HG03060 (cell line): ENCODE data around the gene VWA3B.
"Not testable (repeated sequence)": the region's sequence is repeated elsewhere in the genome, so short reads cannot be mapped to it uniquely, and the experiment has no call there.

Experiments
- ATAC-seq: cut with Tn5 transposase; IDR thresholded peaks from one replicate; pipeline ENCODE4 v1.9.1; 2021; ENCODE audit warnings: low read depth, moderate number of reproducible peaks; ENCODE audit not compliant: unreplicated experiment

The VWA3B gene

GRCh38 chr2:98086491-98087446 lies at the start of gene VWA3B:
TSS of gene VWA3B (plus strand) at chr2:98087167. CDS start at chr2:98093093, 5,926 bp downstream.
- no peak for ATAC-seq

DNA sequence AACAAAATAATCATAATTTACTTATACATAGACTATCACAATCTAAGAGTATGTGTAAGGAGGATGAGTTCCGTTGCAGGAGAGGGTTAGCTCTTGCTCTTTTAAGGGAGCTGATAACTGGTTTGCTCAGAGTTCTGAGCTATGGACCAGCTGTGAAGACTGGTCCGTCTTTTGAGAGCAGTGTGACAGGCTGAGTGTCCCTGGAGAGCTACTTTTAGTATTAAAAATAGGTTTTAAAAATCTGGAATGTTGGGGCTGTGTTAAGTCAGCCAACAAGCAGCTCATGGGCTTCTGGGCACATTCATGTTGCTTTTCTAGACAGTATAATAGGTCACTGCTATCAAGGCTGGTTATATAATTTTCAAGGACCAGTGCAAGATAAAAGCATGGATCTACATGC lies 49.8 kb upstream of the VWA3B start:
- no peak for ATAC-seq

DNA sequence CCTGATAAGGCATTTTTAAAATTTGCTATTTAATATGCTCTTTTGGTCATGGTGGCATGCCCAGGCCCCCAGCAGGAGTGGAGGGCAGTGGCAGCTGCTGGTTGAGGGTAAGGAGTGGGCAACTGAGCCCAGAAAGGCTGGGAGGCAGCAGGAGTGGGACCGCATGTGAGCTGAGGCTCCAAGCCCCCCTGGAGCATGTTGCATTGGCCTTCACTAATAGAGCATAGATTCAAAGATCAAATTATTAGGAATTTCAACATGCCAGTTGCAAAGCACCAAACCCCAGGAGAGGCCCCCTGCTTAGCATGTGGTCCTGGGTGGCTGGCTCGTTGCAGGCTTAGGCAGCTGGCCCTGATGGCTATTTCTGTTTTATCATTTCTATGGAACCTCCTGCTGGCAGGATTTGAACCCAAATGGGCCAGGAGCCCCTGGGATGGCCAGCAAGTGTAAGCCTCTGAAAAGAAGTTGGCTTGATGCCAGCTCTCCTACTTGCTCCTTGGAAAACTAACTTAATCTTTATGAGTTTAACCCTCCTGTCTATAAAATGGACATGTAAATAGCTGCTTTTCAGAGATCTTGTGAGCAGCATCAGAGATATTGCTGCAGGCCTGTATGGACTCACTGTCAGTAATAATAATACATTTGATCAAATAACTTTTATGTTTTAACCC lies 49.2 kb upstream of the VWA3B start:
- ATAC-seq: no peak

DNA sequence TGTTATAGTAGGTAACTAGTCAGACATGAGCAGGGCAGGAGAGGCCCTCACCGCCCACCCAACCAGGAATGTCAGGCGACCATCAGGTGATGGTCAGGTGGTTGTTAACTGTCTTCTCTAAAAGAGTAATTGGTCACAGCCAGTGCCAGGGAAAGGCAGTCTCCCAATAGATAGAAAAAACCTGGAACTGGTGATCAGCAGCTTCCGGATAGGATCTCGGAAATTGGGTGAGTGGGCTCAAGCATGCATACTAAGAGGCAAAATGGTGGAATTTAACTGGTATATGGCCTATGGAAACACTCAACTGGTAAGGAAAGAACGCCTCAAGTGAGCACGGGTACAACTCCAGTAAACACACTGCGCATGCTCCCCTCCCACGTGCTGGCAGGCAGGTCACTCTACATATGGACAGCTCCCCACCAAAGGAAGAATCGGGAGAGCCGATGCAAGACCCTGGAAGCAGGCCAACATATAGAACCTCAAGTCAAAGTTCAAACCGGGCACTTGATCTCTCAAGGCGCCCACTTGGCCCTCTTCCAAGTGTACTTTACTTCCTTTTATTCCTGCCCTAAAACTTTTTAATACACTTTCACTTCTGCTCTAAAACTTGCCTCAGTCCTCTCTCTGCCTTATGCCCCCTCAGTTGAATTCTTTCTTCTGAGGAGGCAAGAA lies 47.7 kb upstream of the VWA3B start:
- ATAC-seq: no peak

GRCh38 chr2:98040331-98040939 lies 46.5 kb upstream of the VWA3B start:
- no peak for ATAC-seq

GRCh38 chr2:98043101-98043500 lies 43.9 kb upstream of the VWA3B start:
- no peak for ATAC-seq

- ATAC-seq: not testable (repeated sequence)
Observed at GRCh38 chr2:98044730-98045129, 42.2 kb upstream of the VWA3B start.

DNA sequence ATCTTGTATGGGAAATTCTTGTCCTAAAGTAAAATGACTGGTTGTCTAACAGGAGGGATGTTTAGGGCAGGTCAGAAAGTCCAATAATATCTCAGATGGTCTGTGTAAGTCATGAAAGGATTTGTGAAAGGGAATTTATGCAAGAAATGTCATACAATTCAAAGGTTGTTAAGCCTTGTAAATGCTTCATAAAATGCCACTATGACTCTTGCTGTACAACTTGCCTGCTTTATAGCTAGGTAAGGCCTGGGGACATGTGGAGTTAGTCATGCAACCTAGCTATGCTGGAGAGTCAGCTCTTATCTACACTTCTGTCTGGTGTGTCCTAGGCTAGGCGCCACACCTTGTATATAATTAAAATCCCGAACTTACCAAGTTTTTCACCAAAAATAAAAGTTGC lies 36.9 kb upstream of the VWA3B start:
- ATAC-seq: no peak

- no peak for ATAC-seq
Observed at GRCh38 chr2:98058191-98058975, 28.6 kb upstream of the VWA3B start.

GRCh38 chr2:98060277-98060676 lies 26.7 kb upstream of the VWA3B start:
- ATAC-seq: no peak

DNA sequence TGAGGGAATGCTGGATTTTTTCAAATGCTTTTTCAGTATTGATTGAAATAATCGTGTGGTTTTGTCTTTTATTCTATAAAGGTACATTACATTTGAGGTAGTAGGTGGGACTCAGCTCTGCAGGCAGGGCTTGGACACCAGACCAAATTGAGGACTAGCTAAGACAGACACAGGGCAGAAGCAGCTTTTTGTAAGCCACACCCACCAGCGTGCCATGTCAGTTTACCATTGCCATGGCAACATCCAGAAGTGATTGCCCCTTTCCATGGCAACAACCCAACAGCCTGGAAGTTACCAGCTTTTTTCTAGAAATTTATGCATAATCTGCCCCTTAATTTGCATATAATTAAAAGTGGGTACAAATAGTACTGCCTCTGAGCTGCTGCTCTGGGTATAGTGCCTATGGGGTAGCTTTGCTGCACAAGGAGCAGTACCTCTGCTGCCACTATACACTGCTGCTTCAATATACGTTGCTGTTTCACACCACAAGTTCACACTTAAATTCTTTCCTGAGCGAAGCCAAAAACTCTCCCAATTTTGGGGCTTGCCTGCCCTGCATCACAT lies 23.6 kb upstream of the VWA3B start:
- ATAC-seq: no peak

DNA sequence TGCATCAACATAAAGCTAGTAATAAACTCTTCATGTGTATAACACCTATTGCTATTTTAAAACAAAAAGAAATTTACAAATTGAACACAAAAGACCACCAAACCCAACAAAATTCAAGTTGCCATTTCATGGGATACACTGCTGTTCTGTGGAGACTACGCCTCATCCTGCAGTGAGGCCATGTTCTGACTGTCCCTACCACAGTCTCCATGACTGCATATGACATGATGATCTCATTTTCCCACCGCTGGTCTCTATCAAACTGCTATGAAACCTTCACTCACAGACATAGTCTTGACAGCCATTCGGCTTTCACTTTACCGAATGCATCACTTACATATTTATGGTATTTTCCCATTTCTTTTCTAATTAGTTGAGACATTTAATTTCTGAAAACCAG lies 21.2 kb upstream of the VWA3B start:
- no peak for ATAC-seq

DNA sequence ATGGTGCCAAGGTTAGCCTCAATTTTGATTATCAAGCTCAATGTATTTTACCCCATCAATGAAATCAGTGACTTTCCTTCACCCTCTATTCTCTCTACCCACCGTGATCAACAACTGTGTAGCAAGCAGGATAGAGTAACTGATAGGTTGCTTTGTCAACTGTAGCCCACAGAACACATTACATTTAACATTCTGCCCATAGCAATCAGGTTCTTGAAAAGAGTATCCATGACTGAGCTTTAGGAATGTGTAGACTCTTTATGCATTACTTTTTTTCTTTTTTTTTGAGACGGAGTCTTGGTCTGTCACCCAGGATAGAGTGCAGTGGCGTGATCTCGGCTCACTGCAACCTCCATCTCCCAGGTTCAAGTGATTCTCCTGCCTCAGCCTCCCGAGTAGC lies 19.8 kb upstream of the VWA3B start:
- ATAC-seq: no peak

DNA sequence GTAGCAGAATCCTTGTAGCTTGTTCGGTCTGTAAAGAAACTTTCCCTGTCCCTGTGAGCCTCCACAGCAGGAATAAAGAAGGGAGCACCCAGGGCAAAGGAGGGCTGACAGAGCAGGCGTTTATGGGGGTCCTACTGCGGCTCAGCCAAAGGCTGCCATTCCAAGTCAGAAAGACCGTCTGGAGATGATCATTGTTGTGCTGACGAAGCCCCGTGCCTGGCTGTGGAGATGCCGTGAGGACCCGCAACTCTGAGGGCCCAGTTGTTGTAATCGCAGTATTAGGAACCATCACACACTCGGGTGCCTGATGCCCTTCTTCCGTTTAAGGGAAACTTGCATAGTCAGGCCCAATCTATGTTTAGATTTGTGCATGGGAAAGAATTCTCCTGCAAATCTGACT lies 16.9 kb upstream of the VWA3B start:
- no peak for ATAC-seq

DNA sequence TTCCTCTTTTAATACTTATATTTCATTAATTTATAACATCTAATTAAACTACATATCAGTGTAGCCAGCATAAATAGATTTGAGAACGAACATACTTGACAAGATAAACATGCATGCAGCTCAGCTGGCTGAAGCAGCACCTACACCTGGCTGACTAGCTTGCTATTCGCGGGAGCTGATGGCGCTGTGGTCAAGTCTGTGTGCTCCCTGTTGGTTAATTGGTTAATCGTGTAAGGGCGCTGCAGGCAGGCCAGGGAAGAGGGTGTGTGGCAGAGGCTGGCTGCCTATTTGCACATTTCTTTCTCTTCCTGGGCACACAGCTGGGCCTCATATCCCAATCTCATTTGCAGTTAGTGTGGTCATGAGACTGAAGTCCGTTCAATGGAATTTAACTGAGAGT lies 14.5 kb upstream of the VWA3B start:
- no peak for ATAC-seq

DNA sequence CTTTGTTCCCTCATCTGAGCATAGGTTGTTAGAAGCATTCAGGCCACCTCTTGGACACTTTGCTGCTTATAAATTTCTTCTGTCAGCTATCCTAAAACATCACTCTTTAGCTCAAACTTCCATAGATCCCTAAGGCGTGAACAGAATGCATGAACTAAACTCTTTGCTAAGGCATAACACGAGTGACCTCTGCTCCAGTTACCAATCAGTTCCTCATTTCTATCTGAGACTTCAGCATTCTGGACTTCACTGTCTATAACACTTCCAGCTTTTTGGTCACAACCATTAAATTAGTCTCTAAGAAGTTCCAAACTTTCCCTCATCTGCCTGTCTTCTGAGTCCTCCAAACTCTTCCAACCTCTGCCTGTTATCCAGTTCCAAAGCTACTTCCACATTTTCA lies 8.3 kb upstream of the VWA3B start:
- ATAC-seq: no peak

DNA sequence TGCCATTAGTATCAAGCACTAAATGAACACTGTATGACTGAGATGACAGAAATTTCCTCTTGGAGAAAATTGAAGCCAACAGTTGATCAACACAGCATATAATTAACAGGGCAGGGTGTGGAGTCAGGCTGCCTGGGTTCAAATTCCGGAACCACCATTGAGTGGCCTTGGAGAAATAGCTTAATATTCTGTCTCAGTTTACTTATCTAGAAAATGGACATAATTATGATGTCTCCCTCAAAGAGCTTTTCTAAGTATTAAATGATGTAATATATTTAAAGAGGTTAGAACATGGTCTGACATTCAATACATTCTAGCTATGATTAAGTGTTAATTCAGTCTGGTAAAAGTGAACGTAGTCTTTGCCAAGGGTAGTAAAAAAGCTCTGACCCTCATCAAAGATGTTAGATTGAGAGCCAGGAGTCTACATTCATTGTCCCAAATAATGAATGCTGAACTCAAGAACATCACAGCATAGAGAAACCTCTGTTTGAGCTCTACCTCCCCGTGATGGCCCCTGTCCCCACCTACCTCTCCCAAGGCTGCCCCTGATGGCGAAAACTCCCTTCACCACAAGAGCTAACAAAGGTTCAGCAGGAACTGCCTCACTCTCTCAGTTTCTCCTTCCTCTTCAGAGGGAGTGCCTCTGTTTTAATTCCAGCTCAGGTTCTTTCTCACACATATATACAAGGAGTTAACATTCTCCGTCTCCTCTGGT lies 2.7 kb upstream of the VWA3B start:
- ATAC-seq: no peak

GRCh38 chr2:98084869-98085238 lies 2.1 kb upstream of the VWA3B start:
- no peak for ATAC-seq

- ATAC-seq: no peak
Observed at GRCh38 chr2:98085649-98086048, 1.3 kb upstream of the VWA3B start.
